WTC11 (cell line): ENCODE measurements around the gene PDIK1L. TPM values are rescaled to one million over a fixed set of nuclear protein-coding genes. Genes with fewer than 3 reads are reported as not detected.

Source experiments
- ATAC-seq: fragments of 200-7000 bp; cut with Tn5 transposase; 2 replicates; pipeline ENCODE4 v1.10.0; 2021; ENCODE audit warnings: mild to moderate bottlenecking, moderate library complexity
- CTCF ChIA-PET: fragments of 300-600 bp; sonication (Branson Sonifier 250); formaldehyde crosslinking; loops from one replicate; lab custom pipeline; 2021; ENCODE audit warnings: antibody characterized with exemption; lab: Charles Lee
- POLR2A ChIA-PET: fragments of 350-600 bp; sonication (Branson Sonifier 250); formaldehyde crosslinking; loops from one replicate; lab custom pipeline; 2021; ENCODE audit warnings: antibody characterized with exemption; lab: Charles Lee
- DNase-seq: peaks from one replicate; pipeline ENCODE4 v3.0.0; 2021; ENCODE audit warnings: low spot score
- H3K27ac Mint-ChIP-seq: 2 replicates; pipeline ENCODE4 v1.8.0; 2021; ENCODE audit warnings: mixed read lengths
- H3K27me3 Mint-ChIP-seq: 2 replicates; pipeline ENCODE4 v1.8.0; 2021; ENCODE audit warnings: low read depth, mild to moderate bottlenecking, moderate library complexity, mixed read lengths
- H3K36me3 Mint-ChIP-seq: 2 replicates; pipeline ENCODE4 v1.8.0; 2021; ENCODE audit warnings: mixed read lengths
- H3K4me1 Mint-ChIP-seq: 2 replicates; pipeline ENCODE4 v1.8.0; 2022; ENCODE audit warnings: mixed read lengths
- H3K4me3 Mint-ChIP-seq: 2 replicates; pipeline ENCODE4 v1.8.0; 2021; ENCODE audit warnings: mild to moderate bottlenecking, moderate library complexity, mixed read lengths
- H3K9me3 Mint-ChIP-seq: 2 replicates; pipeline ENCODE4 v1.8.0; 2021; ENCODE audit warnings: mixed read lengths
- ESRRA ChIP-seq: sonication (generic); formaldehyde crosslinking; IDR thresholded peaks from 2 replicates; pipeline ENCODE4 v1.8.1; 2022; ENCODE audit warnings: mild to moderate bottlenecking, missing genetic modification reagents, borderline replicate concordance
- RORB ChIP-seq: fragments of 250-450 bp; sonication (Bioruptor Pico); IDR thresholded peaks from 2 replicates; pipeline ENCODE4 v1.9.0; 2021; ENCODE audit warnings: mild to moderate bottlenecking
- SMAD3 ChIP-seq: sonication (generic); formaldehyde crosslinking; IDR thresholded peaks from 2 replicates; pipeline ENCODE4 v1.8.0; 2022; ENCODE audit warnings: missing genetic modification reagents, mild to moderate bottlenecking, borderline replicate concordance
- total RNA-seq: library from RNA; stranded (reverse); gene quantifications from 3 replicates; pipeline ENCODE4 v1.2.3, GENCODE V29; 2021
- TF ChIP-seq, protein P1 (sequence below): fragments of 250-450 bp; sonication (Bioruptor Pico); IDR thresholded peaks from 2 replicates; pipeline ENCODE4 v1.9.0; 2021; ENCODE audit warnings: mild to moderate bottlenecking, borderline replicate concordance
- TF ChIP-seq, protein P2 (sequence below): sonication (generic); formaldehyde crosslinking; IDR thresholded peaks from 2 replicates; pipeline ENCODE4 v1.8.0; 2022; ENCODE audit warnings: missing genetic modification reagents
- TF ChIP-seq, protein P3 (sequence below): sonication (generic); formaldehyde crosslinking; IDR thresholded peaks from 2 replicates; pipeline ENCODE4 v1.8.1; 2022; ENCODE audit warnings: low read depth, mild to moderate bottlenecking, moderate library complexity, missing genetic modification reagents, borderline replicate concordance
- TF ChIP-seq, protein P4 (sequence below): fragments of 250-450 bp; sonication (Bioruptor Pico); conservative IDR thresholded peaks from 2 replicates; pipeline ENCODE4 v1.9.0; 2021; ENCODE audit warnings: mild to moderate bottlenecking
- TF ChIP-seq, protein P5 (sequence below): fragments of 250-450 bp; sonication (Bioruptor Pico); IDR thresholded peaks from 2 replicates; pipeline ENCODE4 v2.1.2; 2022; ENCODE audit warnings: mild to moderate bottlenecking, moderate library complexity
- TF ChIP-seq, protein P6 (sequence below): sonication (generic); formaldehyde crosslinking; IDR thresholded peaks from 2 replicates; pipeline ENCODE4 v1.8.1; 2023; ENCODE audit warnings: mild to moderate bottlenecking, missing genetic modification reagents
- TF ChIP-seq, protein P7 (sequence below): sonication (generic); formaldehyde crosslinking; IDR thresholded peaks from 2 replicates; pipeline ENCODE4 v1.8.0; 2023; ENCODE audit warnings: missing genetic modification reagents

Gene PDIK1L
- total RNA-seq, 1 experiment from 2014 or later, result 5.5 TPM

DNA sequence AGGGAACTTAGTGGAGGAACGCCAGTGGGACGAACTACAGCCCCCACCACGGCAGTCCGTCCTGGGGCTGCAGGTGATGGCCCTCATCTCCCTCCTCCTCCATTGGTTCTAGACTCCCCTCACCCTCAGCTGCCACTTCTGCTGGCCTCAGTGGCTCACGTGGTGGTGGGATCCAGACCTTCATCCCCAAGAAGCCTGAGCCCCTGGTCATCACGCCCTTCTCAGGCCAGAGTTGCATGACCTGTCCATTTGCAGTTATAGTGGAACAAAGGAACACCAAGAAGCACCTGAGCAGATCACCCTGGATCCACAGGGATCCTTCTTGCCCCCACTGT, 34.3 kb downstream of the PDIK1L start:
- Mint-ChIP-seq H3K27ac (no peak overlapping the region), H3K4me3 (no peak overlapping the region), H3K9me3 (no peaks in the 10 kb centered on the region), H3K36me3 (no peaks in the 10 kb centered on the region), H3K4me1 (no peaks in the 10 kb centered on the region), H3K27me3 (peaks cover 64% of the 10 kb centered on the region)
- ChIA-PET CTCF (interaction anchor here (1.2 to 4.9 kb wide), 13 partner anchors 10 to 182 kb away, joined by 4 to 136 read pairs (median 26); partner anchors contain the start of genes C1orf232, PDIK1L, SLC30A2 and ZNF593), POLR2A (interaction anchor here (1.4 kb wide), 1 partner anchor 9 kb away, joined by 3 read pairs; no protein-coding TSS in a partner anchor)
- no peak for DNase-seq
- ATAC-seq, result no peak
- TF ChIP-seq, protein P1, sequence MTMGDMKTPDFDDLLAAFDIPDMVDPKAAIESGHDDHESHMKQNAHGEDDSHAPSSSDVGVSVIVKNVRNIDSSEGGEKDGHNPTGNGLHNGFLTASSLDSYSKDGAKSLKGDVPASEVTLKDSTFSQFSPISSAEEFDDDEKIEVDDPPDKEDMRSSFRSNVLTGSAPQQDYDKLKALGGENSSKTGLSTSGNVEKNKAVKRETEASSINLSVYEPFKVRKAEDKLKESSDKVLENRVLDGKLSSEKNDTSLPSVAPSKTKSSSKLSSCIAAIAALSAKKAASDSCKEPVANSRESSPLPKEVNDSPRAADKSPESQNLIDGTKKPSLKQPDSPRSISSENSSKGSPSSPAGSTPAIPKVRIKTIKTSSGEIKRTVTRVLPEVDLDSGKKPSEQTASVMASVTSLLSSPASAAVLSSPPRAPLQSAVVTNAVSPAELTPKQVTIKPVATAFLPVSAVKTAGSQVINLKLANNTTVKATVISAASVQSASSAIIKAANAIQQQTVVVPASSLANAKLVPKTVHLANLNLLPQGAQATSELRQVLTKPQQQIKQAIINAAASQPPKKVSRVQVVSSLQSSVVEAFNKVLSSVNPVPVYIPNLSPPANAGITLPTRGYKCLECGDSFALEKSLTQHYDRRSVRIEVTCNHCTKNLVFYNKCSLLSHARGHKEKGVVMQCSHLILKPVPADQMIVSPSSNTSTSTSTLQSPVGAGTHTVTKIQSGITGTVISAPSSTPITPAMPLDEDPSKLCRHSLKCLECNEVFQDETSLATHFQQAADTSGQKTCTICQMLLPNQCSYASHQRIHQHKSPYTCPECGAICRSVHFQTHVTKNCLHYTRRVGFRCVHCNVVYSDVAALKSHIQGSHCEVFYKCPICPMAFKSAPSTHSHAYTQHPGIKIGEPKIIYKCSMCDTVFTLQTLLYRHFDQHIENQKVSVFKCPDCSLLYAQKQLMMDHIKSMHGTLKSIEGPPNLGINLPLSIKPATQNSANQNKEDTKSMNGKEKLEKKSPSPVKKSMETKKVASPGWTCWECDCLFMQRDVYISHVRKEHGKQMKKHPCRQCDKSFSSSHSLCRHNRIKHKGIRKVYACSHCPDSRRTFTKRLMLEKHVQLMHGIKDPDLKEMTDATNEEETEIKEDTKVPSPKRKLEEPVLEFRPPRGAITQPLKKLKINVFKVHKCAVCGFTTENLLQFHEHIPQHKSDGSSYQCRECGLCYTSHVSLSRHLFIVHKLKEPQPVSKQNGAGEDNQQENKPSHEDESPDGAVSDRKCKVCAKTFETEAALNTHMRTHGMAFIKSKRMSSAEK (CRISPR knock-in tag), result no peak
- TF ChIP-seq, protein P2, sequence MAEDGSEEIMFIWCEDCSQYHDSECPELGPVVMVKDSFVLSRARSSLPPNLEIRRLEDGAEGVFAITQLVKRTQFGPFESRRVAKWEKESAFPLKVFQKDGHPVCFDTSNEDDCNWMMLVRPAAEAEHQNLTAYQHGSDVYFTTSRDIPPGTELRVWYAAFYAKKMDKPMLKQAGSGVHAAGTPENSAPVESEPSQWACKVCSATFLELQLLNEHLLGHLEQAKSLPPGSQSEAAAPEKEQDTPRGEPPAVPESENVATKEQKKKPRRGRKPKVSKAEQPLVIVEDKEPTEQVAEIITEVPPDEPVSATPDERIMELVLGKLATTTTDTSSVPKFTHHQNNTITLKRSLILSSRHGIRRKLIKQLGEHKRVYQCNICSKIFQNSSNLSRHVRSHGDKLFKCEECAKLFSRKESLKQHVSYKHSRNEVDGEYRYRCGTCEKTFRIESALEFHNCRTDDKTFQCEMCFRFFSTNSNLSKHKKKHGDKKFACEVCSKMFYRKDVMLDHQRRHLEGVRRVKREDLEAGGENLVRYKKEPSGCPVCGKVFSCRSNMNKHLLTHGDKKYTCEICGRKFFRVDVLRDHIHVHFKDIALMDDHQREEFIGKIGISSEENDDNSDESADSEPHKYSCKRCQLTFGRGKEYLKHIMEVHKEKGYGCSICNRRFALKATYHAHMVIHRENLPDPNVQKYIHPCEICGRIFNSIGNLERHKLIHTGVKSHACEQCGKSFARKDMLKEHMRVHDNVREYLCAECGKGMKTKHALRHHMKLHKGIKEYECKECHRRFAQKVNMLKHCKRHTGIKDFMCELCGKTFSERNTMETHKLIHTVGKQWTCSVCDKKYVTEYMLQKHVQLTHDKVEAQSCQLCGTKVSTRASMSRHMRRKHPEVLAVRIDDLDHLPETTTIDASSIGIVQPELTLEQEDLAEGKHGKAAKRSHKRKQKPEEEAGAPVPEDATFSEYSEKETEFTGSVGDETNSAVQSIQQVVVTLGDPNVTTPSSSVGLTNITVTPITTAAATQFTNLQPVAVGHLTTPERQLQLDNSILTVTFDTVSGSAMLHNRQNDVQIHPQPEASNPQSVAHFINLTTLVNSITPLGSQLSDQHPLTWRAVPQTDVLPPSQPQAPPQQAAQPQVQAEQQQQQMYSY (CRISPR knock-in tag), result no peak
- TF ChIP-seq RORB (CRISPR knock-in tag) (no peak), SMAD3 (CRISPR knock-in tag) (no peak), ESRRA (no peak)
- TF ChIP-seq, protein P3, sequence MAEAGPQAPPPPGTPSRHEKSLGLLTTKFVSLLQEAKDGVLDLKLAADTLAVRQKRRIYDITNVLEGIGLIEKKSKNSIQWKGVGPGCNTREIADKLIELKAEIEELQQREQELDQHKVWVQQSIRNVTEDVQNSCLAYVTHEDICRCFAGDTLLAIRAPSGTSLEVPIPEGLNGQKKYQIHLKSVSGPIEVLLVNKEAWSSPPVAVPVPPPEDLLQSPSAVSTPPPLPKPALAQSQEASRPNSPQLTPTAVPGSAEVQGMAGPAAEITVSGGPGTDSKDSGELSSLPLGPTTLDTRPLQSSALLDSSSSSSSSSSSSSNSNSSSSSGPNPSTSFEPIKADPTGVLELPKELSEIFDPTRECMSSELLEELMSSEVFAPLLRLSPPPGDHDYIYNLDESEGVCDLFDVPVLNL (CRISPR knock-in tag), result no peak
- TF ChIP-seq, protein P4, sequence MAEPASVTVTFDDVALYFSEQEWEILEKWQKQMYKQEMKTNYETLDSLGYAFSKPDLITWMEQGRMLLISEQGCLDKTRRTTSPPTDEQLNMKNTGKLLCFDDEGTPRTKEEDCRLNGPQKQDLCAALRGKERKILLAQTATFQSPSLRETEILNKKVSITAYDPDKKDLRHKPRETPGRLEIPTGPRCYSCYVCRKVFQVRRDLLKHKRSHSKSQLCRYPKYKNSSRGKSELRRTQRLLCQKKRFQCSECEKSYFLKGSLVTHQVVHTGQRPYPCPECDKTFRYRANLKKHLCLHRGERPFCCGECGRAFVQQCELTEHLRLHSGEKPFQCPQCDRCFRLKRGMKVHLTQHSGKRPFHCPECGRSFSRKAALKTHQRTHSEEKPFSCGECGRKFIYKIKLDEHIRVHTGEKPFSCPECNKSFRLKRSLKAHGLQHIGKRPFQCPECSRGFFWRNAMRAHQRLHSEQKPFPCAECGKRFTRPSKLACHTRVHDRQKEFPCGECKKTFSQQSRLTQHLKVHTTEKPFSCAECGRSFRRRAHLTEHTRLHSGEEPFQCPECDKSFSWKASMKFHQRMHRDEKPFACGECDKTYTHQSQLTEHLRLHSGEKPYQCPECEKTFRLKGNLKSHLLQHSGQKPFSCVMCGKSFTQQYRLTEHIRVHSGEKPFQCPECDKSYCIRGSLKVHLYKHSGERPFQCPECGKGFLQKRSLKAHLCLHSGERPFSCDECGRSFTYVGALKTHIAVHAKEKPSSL (CRISPR knock-in tag), result no peak
- TF ChIP-seq, protein P5, sequence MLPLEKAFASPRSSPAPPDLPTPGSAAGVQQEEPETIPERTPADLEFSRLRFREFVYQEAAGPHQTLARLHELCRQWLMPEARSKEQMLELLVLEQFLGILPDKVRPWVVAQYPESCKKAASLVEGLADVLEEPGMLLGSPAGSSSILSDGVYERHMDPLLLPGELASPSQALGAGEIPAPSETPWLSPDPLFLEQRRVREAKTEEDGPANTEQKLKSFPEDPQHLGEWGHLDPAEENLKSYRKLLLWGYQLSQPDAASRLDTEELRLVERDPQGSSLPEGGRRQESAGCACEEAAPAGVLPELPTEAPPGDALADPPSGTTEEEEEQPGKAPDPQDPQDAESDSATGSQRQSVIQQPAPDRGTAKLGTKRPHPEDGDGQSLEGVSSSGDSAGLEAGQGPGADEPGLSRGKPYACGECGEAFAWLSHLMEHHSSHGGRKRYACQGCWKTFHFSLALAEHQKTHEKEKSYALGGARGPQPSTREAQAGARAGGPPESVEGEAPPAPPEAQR (CRISPR knock-in tag), result no peak
- TF ChIP-seq, protein P6, sequence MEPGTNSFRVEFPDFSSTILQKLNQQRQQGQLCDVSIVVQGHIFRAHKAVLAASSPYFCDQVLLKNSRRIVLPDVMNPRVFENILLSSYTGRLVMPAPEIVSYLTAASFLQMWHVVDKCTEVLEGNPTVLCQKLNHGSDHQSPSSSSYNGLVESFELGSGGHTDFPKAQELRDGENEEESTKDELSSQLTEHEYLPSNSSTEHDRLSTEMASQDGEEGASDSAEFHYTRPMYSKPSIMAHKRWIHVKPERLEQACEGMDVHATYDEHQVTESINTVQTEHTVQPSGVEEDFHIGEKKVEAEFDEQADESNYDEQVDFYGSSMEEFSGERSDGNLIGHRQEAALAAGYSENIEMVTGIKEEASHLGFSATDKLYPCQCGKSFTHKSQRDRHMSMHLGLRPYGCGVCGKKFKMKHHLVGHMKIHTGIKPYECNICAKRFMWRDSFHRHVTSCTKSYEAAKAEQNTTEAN (CRISPR knock-in tag), result no peak
- TF ChIP-seq, protein P7, sequence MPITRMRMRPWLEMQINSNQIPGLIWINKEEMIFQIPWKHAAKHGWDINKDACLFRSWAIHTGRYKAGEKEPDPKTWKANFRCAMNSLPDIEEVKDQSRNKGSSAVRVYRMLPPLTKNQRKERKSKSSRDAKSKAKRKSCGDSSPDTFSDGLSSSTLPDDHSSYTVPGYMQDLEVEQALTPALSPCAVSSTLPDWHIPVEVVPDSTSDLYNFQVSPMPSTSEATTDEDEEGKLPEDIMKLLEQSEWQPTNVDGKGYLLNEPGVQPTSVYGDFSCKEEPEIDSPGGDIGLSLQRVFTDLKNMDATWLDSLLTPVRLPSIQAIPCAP, result no peak
